GM06990 (cell line): ENCODE results near the gene DCHS2.

ENCODE experiments used
- DNase-seq: peaks from one replicate; pipeline ENCODE4 v3.0.0-alpha.2; 2011; ENCODE audit not compliant: insufficient read length; ENCODE audit errors: extremely low read depth
- H3K27me3 ChIP-seq: replicated peaks from 2 replicates; pipeline ENCODE4 v1.6.0; 2011; ENCODE audit warnings: low read length; ENCODE audit not compliant: control insufficient read depth, insufficient read depth
- H3K36me3 ChIP-seq: 2 replicates; pipeline ENCODE4 v1.5.1; 2011; ENCODE audit warnings: low read length; ENCODE audit not compliant: control insufficient read depth, insufficient read depth
- H3K4me3 ChIP-seq: replicated peaks from 2 replicates; pipeline ENCODE4 v1.5.1; 2011; ENCODE audit warnings: low read depth, mild to moderate bottlenecking, control low read depth, low read length
- TF ChIP-seq, protein P1 (sequence below): IDR thresholded peaks from 2 replicates; pipeline ENCODE4 v1.5.1; 2011; ENCODE audit warnings: low read length, control low read depth, mild to moderate bottlenecking, inconsistent platforms; ENCODE audit not compliant: insufficient read depth, poor library complexity, severe bottlenecking

Gene DCHS2

GRCh38 chr4:154526151-154526550 lies 34.6 kb upstream of the DCHS2 start:
- DNase-seq: no peak
- H3K27me3 ChIP-seq: no peaks in the 10 kb centered on the region; the same call in 1 of the 2 replicates
- H3K36me3 ChIP-seq: no peaks in the 10 kb centered on the region
- TF ChIP-seq, protein P1, sequence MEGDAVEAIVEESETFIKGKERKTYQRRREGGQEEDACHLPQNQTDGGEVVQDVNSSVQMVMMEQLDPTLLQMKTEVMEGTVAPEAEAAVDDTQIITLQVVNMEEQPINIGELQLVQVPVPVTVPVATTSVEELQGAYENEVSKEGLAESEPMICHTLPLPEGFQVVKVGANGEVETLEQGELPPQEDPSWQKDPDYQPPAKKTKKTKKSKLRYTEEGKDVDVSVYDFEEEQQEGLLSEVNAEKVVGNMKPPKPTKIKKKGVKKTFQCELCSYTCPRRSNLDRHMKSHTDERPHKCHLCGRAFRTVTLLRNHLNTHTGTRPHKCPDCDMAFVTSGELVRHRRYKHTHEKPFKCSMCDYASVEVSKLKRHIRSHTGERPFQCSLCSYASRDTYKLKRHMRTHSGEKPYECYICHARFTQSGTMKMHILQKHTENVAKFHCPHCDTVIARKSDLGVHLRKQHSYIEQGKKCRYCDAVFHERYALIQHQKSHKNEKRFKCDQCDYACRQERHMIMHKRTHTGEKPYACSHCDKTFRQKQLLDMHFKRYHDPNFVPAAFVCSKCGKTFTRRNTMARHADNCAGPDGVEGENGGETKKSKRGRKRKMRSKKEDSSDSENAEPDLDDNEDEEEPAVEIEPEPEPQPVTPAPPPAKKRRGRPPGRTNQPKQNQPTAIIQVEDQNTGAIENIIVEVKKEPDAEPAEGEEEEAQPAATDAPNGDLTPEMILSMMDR: no peak
- no peak overlapping the region for H3K4me3 ChIP-seq

GRCh38 chr4:154521607-154522006 lies 30.0 kb upstream of the DCHS2 start:
- H3K36me3 ChIP-seq: no peaks in the 10 kb centered on the region
- no peak overlapping the region for H3K4me3 ChIP-seq
- H3K27me3 ChIP-seq: no peaks in the 10 kb centered on the region
- no peak for DNase-seq
- TF ChIP-seq, protein P1: no peak

- Histone ChIP-seq H3K27me3 (no peaks in the 10 kb centered on the region), H3K36me3 (no peaks in the 10 kb centered on the region), H3K4me3 (no peak overlapping the region)
- DNase-seq: no peak
- TF ChIP-seq, protein P1: no peak
Observed at GRCh38 chr4:154519214-154519613, 27.6 kb upstream of the DCHS2 start.

- DNase-seq: no peak
- TF ChIP-seq, protein P1: no peak
- Histone ChIP-seq H3K4me3 (no peak overlapping the region), H3K36me3 (no peaks in the 10 kb centered on the region), H3K27me3 (no peaks in the 10 kb centered on the region)
Observed at GRCh38 chr4:154517591-154517990, 26.0 kb upstream of the DCHS2 start.

GRCh38 chr4:154516318-154517029 lies 24.9 kb upstream of the DCHS2 start:
- TF ChIP-seq, protein P1: no peak
- Histone ChIP-seq H3K4me3 (no peak overlapping the region), H3K27me3 (no peaks in the 10 kb centered on the region), H3K36me3 (no peaks in the 10 kb centered on the region)
- DNase-seq: no peak
